ENCODE results near the gene RPSA. TPM values are rescaled to one million over a fixed set of nuclear protein-coding genes. Genes with fewer than 3 reads are reported as not detected.
A peak's percentile ranks its signal among the peaks of the same experiment; 100 is the strongest.

Gene RPSA
- total and polyA plus RNA-seq, 5 experiments from 2014 or later: 1,242 to 1,579 (median 1,388) TPM

DNA sequence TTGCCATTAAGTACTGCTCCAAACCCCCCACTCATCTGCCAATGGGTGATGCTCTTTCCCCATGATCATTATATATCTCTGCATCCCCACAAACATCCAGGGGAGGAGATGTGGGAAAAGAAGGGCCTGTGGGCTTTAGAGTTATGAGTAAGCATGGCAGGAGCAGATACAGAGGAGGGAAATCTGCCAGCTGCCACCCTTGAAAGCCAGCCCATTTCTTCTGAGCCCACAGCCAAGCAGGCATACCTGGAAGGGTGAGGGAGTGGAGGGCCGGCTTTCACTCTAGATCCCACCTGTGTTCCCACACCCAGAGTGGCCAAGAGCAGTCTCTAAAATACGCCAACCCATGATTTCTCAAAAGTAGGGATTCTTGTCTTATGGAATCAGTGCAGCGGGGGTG, 25.1 kb upstream of the RPSA start:
- H3K27me3 Mint-ChIP-seq: peaks cover 0 to 4% (median 0%) of the 10 kb centered on the region in 5 donors
- no peaks in the 10 kb centered on the region for H3K36me3 Mint-ChIP-seq
- ATAC-seq (no peak), DNase-seq (no peak)
- peaks cover 15 to 43% (median 35%) of the 10 kb centered on the region in 4 donors for H3K4me1 Mint-ChIP-seq
- POLR2A ChIA-PET: interaction anchor here (0.7 kb wide), 1 partner anchor 172 kb away, joined by 3 read pairs; no protein-coding TSS in a partner anchor
- peak overlapping the region in 5 of 10 donors; percentile 22 to 73 (median 65) for H3K27ac Mint-ChIP-seq
- H3K9me3 Mint-ChIP-seq: no peaks in the 10 kb centered on the region
- peak overlapping the region in 3 of 10 donors; percentile 4 to 28 (median 22) for H3K4me3 Mint-ChIP-seq

DNA sequence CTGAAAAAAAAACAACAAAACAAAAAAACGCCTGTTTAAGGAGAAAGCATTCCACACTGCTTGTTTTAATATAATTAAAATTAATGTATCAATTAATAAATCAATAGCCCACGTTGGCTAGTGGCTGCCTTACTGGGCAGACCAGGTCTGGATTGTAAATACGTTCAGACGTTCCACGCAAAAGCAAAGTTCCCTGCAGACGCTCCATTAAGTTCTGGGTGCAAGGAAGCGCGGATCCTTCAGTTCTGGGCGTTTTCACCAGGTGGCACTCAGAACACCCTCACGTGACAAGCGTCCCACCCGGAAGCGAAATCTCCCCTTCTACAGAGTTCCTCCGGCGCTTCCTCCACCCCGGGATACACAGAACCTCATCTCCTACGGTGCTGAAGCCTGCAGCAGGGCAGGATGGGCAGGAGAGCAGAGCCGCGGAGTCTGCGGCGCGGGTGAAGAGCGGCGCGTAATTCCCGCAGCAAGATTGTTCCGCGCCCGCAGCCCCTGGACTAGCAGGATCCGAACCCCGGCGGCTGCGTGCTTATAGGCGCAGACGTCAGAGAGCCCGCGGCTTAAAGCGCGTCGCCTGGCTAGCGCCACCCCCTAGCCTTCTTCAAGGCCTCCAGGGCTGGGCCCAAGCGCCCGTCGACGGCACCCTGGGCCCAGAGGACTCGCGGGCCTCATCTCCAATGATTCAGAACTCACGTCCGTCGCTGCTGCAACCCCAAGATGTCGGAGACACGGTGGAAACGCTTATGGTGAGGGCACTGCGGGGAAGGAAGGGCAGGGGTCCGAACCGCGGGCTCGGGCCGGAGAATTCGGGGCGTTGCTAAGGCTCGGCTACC, 23.3 kb upstream of the RPSA start, which contains the start of gene SLC25A38:
SLC25A38 (plus strand) TSS at position 326 of the 836 bp plus-strand sequence; CDS start at position 681, 355 bp downstream.
- peak within 1 kb of the TSS; percentile 98 to 100 (median 99) for H3K27ac Mint-ChIP-seq
- POLR2A ChIA-PET: interaction anchor here (0.6 to 7.0 kb wide), 4 partner anchors 25 to 1079 kb away, joined by 3 to 67 read pairs (median 4); partner anchors contain the start of gene RPSA

DNA sequence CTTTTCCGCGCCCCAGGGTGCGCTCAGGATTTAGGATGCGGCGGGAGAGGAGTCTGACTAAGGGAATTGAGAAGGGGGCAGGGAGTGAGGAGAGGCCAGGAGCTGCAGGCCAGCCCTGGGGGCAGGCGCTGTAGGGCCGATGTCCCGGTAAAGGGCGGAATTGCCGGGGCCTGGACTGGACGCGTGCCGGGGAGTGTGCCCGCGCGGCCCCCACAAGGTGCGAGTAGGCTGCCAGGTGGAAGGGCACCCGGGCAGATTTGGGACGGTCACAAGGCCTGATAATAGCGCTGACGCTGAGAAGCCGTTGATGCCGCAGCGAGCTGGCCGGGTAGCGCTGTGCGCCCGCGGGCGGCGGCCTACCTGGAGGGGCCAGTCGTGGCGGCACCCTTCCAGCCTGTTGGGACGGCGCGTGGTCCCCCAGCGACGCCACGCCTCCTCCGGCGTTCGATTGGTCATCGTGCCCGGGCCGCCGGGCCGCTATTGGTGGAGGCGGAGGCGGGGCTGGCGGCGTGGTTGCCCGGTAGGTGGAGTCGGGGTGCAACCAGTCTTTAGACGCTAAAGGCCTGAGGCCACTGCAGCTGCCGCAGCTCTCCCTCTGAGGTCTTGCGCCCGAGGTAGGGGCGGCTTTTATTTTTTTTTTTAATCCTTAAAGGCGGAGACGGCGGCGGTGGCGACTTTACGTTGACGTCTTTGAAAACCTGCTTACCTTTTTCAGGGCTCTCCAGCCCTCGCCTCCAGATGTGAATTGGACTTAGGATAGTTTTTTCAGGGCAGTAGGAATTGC, 22.4 kb upstream of the RPSA start:
- peak overlapping the region; percentile 98 to 100 (median 99) for H3K27ac Mint-ChIP-seq
- POLR2A ChIA-PET: interaction anchor here (0.6 to 7.0 kb wide), 6 partner anchors 21 to 1078 kb away, joined by 3 to 67 read pairs (median 3); partner anchors contain the start of gene RPSA
- peak overlapping the region; percentile 96 to 100 (median 99) for H3K4me3 Mint-ChIP-seq

More for the DNA sequence above, 23.3 kb upstream of the RPSA start, which contains the start of gene SLC25A38:
- Mint-ChIP-seq H3K4me3 (peak within 1 kb of the TSS; percentile 96 to 100 (median 99)), H3K36me3 (peaks cover 0 to 3% (median 0%) of the 10 kb centered on the region in 3 donors), H3K27me3 (no peaks in the 10 kb centered on the region), H3K9me3 (no peaks in the 10 kb centered on the region), H3K4me1 (peaks cover 27 to 57% (median 49%) of the 10 kb centered on the region in 4 donors)
- DNase-seq (peak; percentile 67 to 89 (median 82)), ATAC-seq (peak; percentile 79 to 85)

GRCh38 chr3:39384665-39385000, 21.9 kb upstream of the RPSA start:
- H3K36me3 Mint-ChIP-seq: peaks cover 0 to 12% (median 0%) of the 10 kb centered on the region in 3 donors

More for the DNA sequence above, 22.4 kb upstream of the RPSA start:
- Mint-ChIP-seq H3K4me1 (peaks cover 32 to 65% (median 55%) of the 10 kb centered on the region in 4 donors), H3K9me3 (no peaks in the 10 kb centered on the region), H3K36me3 (peaks cover 0 to 7% (median 0%) of the 10 kb centered on the region in 3 donors), H3K27me3 (no peaks in the 10 kb centered on the region)
- ATAC-seq (peak; percentile 75 to 82), DNase-seq (peak; percentile 88 to 95 (median 92))

GRCh38 chr3:39385456-39386090, 20.9 kb upstream of the RPSA start:
- peak in 2 of 10 donors; percentile 3 to 16 for DNase-seq
- peak overlapping the region in 7 of 10 donors; percentile 32 to 100 (median 89) for H3K27ac Mint-ChIP-seq
- H3K9me3 Mint-ChIP-seq: no peaks in the 10 kb centered on the region
- ATAC-seq: no peak
- H3K27me3 Mint-ChIP-seq: no peaks in the 10 kb centered on the region
- peak overlapping the region; percentile 96 to 100 (median 99) for H3K4me3 Mint-ChIP-seq
- peaks cover 34 to 80% (median 68%) of the 10 kb centered on the region in 4 donors for H3K4me1 Mint-ChIP-seq
- POLR2A ChIA-PET: interaction anchor here (1.0 to 7.0 kb wide), 2 partner anchors 15 to 22 kb away, joined by 3 to 67 read pairs; partner anchors contain the start of gene RPSA
- H3K36me3 Mint-ChIP-seq: peaks cover 0 to 22% (median 3%) of the 10 kb centered on the region in 3 donors

More at GRCh38 chr3:39384665-39385000, 21.9 kb upstream of the RPSA start:
- DNase-seq: no peak
- peak overlapping the region; percentile 47 to 100 (median 99) for H3K27ac Mint-ChIP-seq
- no peaks in the 10 kb centered on the region for H3K27me3 Mint-ChIP-seq
- no peaks in the 10 kb centered on the region for H3K9me3 Mint-ChIP-seq
- H3K4me3 Mint-ChIP-seq: peak overlapping the region; percentile 96 to 100 (median 99)
- no peak for ATAC-seq
- peaks cover 34 to 70% (median 61%) of the 10 kb centered on the region in 4 donors for H3K4me1 Mint-ChIP-seq
- POLR2A ChIA-PET: interaction anchor here (0.7 to 7.0 kb wide), 4 partner anchors 22 to 334 kb away, joined by 3 to 67 read pairs (median 3); partner anchors contain the start of gene RPSA

- Mint-ChIP-seq H3K27me3 (no peaks in the 10 kb centered on the region), H3K9me3 (no peaks in the 10 kb centered on the region), H3K27ac (peak overlapping the region in 5 of 10 donors; percentile 20 to 81 (median 51)), H3K36me3 (peaks cover 0 to 29% (median 9%) of the 10 kb centered on the region in 3 donors), H3K4me3 (peak overlapping the region in 8 of 10 donors; percentile 7 to 71 (median 42)), H3K4me1 (peaks cover 34 to 87% (median 71%) of the 10 kb centered on the region in 4 donors)
- ATAC-seq (no peak), DNase-seq (no peak)
- POLR2A ChIA-PET: interaction anchor here (0.8 to 7.0 kb wide), 3 partner anchors 14 to 22 kb away, joined by 3 to 67 read pairs (median 4); partner anchors contain the start of gene RPSA
Measured at GRCh38 chr3:39386318-39386717, 20.2 kb upstream of the RPSA start.

GRCh38 chr3:39387411-39387975, 19.0 kb upstream of the RPSA start:
- ATAC-seq (no peak), DNase-seq (no peak)
- H3K4me3 Mint-ChIP-seq: peak overlapping the region in 8 of 10 donors; percentile 5 to 73 (median 45)
- H3K36me3 Mint-ChIP-seq: peaks cover 0 to 39% (median 9%) of the 10 kb centered on the region in 3 donors
- peaks cover 34 to 85% (median 70%) of the 10 kb centered on the region in 4 donors for H3K4me1 Mint-ChIP-seq
- H3K27ac Mint-ChIP-seq: peak overlapping the region; percentile 28 to 89 (median 73)
- no peaks in the 10 kb centered on the region for H3K9me3 Mint-ChIP-seq
- no peaks in the 10 kb centered on the region for H3K27me3 Mint-ChIP-seq
- POLR2A ChIA-PET: interaction anchor here (7.0 kb wide), 1 partner anchor 20 kb away, joined by 67 read pairs; the partner anchor contains the start of gene RPSA

DNA sequence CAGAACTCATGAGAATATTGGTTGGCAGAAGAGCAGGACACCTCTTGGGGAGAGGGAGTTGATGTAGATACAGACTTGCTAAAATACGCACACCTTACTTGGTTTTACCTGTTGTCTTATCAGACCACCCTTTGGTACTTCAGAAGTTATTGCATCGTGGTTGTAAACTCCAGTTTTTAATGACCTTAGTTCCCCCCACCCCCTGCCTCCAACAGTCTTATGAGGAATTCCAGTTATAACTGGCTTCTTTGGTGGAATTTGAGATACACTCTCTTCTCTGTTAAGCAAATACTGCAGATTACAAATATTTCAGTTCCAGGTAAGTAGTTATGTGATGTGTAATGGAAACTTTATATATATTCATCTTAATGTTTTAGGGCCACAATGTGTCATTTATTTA, 18.4 kb upstream of the RPSA start:
- H3K27me3 Mint-ChIP-seq: no peaks in the 10 kb centered on the region
- DNase-seq: no peak
- peaks cover 0 to 46% (median 9%) of the 10 kb centered on the region in 3 donors for H3K36me3 Mint-ChIP-seq
- no peak for ATAC-seq
- H3K27ac Mint-ChIP-seq: peak overlapping the region in 8 of 10 donors; percentile 15 to 89 (median 52)
- POLR2A ChIA-PET: interaction anchor here (7.0 kb wide), 1 partner anchor 20 kb away, joined by 67 read pairs; the partner anchor contains the start of gene RPSA
- peaks cover 34 to 78% (median 66%) of the 10 kb centered on the region in 4 donors for H3K4me1 Mint-ChIP-seq
- H3K9me3 Mint-ChIP-seq: no peaks in the 10 kb centered on the region
- peak overlapping the region in 6 of 10 donors; percentile 15 to 73 (median 54) for H3K4me3 Mint-ChIP-seq

DNA sequence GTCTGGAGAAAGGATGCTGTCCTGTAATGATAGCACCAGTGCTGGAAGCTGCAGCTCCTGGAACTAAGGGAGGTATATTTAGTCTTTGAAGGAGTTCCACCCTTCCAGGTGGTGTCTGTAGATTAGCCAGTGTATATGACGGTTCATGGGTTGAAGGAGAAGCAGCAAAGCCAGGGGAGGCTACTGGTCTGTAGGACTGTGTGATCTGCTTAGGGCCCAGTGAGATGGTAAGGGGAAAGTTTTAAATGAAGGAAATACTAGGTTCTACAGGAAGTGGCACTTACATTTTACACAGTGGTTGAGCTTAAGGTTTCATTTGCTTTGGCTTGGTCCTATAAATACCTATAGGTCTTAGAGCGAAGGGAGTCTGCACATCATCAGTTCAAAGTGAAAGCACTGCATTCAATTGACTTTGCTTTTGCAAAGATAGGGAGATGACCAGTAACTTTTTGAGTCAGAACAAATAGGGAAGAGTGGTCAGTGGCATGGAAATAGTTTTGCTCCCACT, 17.7 kb upstream of the RPSA start:
- Mint-ChIP-seq H3K27ac (peak overlapping the region in 8 of 10 donors; percentile 9 to 78 (median 63)), H3K4me1 (peaks cover 31 to 73% (median 63%) of the 10 kb centered on the region in 4 donors), H3K36me3 (peaks cover 0 to 52% (median 9%) of the 10 kb centered on the region in 3 donors), H3K27me3 (no peaks in the 10 kb centered on the region), H3K9me3 (no peaks in the 10 kb centered on the region), H3K4me3 (peak overlapping the region; percentile 1 to 61 (median 28))
- POLR2A ChIA-PET: interaction anchor here (7.0 kb wide), 1 partner anchor 19 kb away, joined by 67 read pairs; the partner anchor contains the start of gene RPSA
- no peak for ATAC-seq
- no peak for DNase-seq

- no peaks in the 10 kb centered on the region for H3K9me3 Mint-ChIP-seq
- POLR2A ChIA-PET: interaction anchor here (0.6 kb wide), 1 partner anchor 15 kb away, joined by 6 read pairs; no protein-coding TSS in a partner anchor
- no peak for ATAC-seq
- no peak overlapping the region for H3K4me3 Mint-ChIP-seq
- no peaks in the 10 kb centered on the region for H3K27me3 Mint-ChIP-seq
- H3K27ac Mint-ChIP-seq: peak overlapping the region in 7 of 10 donors; percentile 9 to 80 (median 41)
- H3K4me1 Mint-ChIP-seq: peaks cover 28 to 63% (median 55%) of the 10 kb centered on the region in 4 donors
- DNase-seq: no peak
- H3K36me3 Mint-ChIP-seq: peaks cover 0 to 66% (median 21%) of the 10 kb centered on the region in 3 donors
Measured at GRCh38 chr3:39390181-39390580, 16.3 kb upstream of the RPSA start.
